NCI-H1930 (cell line): ENCODE measurements around the gene LINC00632.

ENCODE experiments used
- DNase-seq, 2 experiments: peaks; one replicate each; lab custom pipeline; 2025; lab: John Stamatoyannopoulos, UW

LINC00632 gene

GRCh38 chrX:140765043-140765784 is 55.7 kb downstream of the LINC00632 start:
- no peak for DNase-seq

DNA sequence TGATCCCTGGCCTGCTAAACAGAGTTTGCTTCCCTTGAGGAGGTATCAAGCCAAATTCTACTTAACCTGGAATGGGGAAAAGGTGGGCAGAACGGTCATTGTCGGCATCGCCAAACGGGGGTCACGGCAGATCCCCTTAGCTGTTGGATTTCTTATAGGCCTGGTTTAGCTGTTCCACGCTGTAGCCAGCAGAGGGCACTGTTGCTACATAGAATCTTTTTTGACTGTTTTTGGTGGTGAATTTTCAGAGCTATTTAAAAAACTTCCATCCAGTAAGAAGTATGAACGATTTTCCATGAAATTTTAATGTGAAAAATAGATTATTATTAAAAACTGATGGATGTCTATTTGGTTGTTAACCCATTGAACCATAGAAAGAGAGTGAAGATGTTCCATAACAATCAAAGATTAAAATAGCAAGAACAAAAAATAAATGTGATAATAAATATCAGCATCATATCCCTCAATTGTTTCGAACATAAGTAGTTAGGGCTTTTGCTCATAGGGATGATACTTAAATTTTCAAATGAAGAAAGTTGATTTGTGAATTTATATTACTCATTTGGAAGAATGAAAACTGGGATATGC is 56.6 kb downstream of the LINC00632 start:
- DNase-seq, result peak in 1 of 2 experiments; percentile 47

DNA sequence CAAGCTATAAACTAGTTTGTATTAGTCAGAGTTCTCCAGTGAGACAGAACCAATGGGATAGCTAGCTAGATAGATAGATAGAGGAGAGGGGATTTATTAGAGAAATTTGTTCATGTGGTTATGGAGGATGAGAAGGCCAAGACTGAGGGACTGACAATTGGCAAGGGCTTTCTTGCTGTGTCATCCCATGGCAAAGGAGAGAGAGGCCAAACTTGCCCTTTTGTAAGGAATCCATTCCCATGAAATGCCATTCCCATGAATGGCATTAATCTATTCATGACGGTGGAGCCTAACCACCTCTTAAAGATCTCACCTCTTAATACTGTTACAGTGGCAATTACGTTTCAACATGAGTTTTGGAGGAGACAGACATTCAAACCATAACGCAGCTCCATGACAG is 58.1 kb downstream of the LINC00632 start:
- no peak for DNase-seq

GRCh38 chrX:140775211-140775610 is 65.7 kb downstream of the LINC00632 start:
- no peak for DNase-seq

GRCh38 chrX:140776320-140776719 is 66.8 kb downstream of the LINC00632 start:
- DNase-seq, result no peak

DNA sequence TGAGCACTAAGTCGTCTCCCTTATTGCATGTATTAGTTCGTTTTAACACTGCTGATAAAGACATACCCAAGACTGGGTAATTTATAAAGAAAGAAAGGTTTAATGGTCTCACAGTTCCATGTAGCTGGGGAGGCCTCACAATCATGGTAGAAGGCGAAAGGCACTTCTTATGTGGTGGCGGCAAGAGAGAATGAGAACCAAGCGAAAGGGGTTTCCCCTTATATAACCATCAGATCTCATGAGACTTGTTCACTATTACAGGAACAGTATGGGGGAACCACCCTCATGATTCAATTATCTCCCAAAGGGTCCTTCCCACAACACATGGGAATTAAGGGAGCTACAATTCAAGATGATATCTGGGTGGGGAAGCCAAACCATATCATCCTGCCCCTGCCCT is 85.1 kb downstream of the LINC00632 start:
- DNase-seq, result no peak

- no peak for DNase-seq
These were observed 89.7 kb downstream of the LINC00632 start for GRCh38 chrX:140799216-140799615.

- no peak for DNase-seq
These were observed 94.7 kb downstream of the LINC00632 start for GRCh38 chrX:140804292-140804691.

GRCh38 chrX:140815868-140816267 is 106.3 kb downstream of the LINC00632 start:
- DNase-seq, result no peak

DNA sequence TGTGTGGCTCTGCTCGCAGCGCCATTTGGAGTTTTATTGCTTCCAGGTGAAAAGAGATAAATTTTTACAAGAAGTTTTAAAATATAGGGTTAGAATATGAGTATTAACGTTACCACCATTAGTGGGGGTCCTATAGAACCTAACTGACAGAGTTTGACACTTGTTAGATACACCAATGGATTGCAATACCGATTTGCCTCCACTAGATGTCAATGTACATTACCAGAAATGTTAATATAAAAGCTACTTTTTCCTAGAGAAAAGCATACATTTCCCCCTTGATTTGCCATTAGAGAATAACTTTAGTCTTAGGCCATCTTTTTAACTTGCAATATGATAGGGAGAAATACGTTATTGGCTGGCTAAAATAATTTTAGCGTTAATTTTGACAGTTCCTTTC is 108.4 kb downstream of the LINC00632 start:
- peak in 1 of 2 experiments; percentile 9 for DNase-seq

- no peak for DNase-seq
These were observed 111.7 kb downstream of the LINC00632 start for GRCh38 chrX:140821280-140821679.

DNA sequence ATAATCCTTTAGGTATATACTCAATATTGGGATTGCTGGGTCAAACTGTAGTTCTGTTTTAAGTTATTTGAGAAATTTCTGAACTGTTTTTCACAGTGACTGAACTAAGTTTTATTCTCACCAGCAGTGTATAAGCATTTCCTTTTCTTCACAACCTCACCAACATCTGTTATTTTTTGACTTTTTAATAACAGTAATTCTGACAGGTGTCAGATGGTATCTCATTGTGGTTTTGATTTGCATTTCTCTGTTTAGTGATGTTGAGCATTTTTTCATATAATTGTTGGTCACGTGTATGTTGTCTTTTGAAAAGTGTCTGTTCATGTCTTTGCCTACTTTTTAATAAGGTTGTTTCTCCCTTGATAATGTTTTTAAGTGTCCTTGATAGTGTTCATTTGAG is 112.6 kb downstream of the LINC00632 start:
- no peak for DNase-seq

DNA sequence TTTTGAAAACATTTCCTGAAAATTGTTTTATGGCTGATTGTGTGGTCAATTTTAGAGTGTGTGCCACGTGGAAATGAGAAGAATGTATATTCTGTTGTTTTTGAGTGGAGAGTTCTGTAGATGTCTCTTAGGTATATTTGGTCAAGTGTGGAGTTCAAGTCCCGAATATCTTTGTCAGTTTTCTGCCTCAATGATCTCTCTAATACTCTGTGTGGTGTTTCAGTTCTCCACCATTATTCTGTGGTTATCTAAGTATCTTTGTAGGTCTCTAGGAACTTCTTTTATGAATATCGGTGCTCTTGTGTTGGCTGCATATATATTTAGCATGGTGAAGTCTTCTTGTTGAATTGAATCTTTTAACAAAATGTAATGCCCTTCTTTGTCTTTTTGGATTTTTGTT is 113.3 kb downstream of the LINC00632 start:
- DNase-seq, result no peak

DNA sequence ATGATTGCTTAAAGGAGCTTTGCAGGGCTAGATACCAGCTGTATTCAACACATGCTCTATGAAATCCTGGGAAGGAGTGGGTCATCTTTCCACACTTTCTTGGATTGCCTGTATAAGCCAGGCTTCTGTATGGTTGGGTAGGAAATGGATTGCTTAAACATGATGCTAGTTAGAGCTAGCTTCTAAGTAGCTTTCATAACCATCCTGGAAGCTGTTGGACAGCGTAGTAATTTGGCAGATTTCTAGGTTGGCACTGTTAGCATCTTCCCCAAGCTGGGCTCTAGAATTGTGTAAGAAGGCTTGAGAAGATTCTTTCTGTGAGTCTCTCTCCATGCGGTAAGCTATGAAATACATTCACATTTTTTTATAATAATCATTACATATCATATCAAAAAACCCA is 127.3 kb downstream of the LINC00632 start:
- DNase-seq, result no peak
